Measurements from ENCODE around the gene BCAS1.

The BCAS1 gene

DNA sequence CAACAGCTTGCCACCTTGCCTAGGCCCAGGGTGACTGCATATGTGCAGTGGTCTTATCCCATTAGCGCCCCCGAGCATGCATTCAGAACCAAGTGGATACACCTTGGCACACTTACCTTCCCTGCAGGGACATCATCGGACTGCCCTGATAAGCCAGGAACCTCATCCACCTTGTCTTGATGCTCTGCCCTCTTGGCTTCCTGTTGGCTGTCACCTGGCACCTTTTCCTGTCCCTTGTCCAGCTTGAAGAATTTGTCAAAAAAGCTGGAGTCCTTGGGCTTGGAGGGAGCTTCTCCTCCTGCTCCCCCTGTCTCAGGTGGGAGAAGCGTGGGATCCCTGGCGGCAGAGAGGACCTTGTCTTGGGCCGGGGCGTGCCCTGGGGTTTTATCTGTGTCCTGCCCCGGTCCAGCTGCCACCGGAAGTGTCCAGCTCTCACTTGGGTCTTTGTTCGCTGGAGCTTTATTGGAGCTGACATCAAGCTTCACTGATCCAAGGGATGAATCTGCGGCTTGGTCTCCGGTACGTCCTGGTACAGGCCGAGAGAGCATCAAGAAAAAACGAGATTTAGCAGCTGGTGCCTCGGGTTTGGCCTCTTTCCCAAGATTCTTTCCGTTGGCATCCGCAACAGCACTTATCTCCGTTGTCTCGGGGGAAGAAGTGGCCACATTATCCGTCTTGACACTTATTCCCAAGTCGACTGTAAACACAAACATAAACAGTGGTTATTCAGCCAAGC is 42.0 kb downstream of the BCAS1 start:
- H2AFZ ChIP-seq (ENCODE audit: low read depth, low read length): no peak overlapping the region
- H3K4me1 ChIP-seq (ENCODE audit: low read length): no peaks in the 10 kb centered on the region
- no peaks in the 10 kb centered on the region for H3K79me2 ChIP-seq (ENCODE audit: low read length)
- H3K36me3 ChIP-seq (replicated peaks; ENCODE audit: low read depth, low read length): no peaks in the 10 kb centered on the region
- no peak overlapping the region for H3K4me2 ChIP-seq (ENCODE audit: low read length)
- peaks cover 15% of the 10 kb centered on the region for H3K9me3 ChIP-seq (ENCODE audit: insufficient read depth, low read length)
- peaks cover 14% of the 10 kb centered on the region for H3K27me3 ChIP-seq (ENCODE audit: low read depth, low read length)
- H3K4me3 ChIP-seq (ENCODE audit: low read length): no peak overlapping the region
- no peak overlapping the region for H3K9ac ChIP-seq (ENCODE audit: low read length)
- H4K20me1 ChIP-seq (ENCODE audit: insufficient read depth, low read length): no peaks in the 10 kb centered on the region
- H3K27ac ChIP-seq (ENCODE audit: low read length): no peak overlapping the region
- TF ChIP-seq, protein P1, sequence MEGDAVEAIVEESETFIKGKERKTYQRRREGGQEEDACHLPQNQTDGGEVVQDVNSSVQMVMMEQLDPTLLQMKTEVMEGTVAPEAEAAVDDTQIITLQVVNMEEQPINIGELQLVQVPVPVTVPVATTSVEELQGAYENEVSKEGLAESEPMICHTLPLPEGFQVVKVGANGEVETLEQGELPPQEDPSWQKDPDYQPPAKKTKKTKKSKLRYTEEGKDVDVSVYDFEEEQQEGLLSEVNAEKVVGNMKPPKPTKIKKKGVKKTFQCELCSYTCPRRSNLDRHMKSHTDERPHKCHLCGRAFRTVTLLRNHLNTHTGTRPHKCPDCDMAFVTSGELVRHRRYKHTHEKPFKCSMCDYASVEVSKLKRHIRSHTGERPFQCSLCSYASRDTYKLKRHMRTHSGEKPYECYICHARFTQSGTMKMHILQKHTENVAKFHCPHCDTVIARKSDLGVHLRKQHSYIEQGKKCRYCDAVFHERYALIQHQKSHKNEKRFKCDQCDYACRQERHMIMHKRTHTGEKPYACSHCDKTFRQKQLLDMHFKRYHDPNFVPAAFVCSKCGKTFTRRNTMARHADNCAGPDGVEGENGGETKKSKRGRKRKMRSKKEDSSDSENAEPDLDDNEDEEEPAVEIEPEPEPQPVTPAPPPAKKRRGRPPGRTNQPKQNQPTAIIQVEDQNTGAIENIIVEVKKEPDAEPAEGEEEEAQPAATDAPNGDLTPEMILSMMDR (IDR thresholded peaks at IDR 0.05; ENCODE audit: low read depth, low read length): no peak
- TF ChIP-seq EZH2phosphoT487 (IDR thresholded peaks at IDR 0.05; ENCODE audit: low read depth): no peak

DNA sequence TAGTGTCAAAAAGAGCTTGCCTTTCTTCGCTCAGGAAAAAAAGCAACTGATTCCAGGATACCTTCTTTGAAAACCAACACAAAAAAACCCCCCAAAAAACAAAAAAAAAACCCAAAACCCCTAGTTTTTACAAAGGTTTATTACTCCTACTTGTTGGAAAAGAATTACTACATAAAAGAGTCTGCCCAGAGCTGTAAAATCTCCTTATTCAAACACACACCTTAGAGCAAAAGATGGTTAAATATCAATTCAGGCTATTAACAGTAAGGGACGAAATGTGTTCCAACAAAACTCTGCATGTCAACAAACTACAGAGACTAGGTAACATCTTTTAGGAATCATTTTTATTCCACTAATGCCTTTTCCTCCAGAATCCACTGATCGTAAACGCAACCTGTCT is 42.7 kb downstream of the BCAS1 start:
- Histone ChIP-seq H3K36me3 (replicated peaks; ENCODE audit: low read depth, low read length) (no peaks in the 10 kb centered on the region), H3K9ac (ENCODE audit: low read length) (no peak overlapping the region), H2AFZ (ENCODE audit: low read depth, low read length) (no peak overlapping the region), H3K27me3 (ENCODE audit: low read depth, low read length) (peaks cover 14% of the 10 kb centered on the region), H3K4me1 (ENCODE audit: low read length) (no peaks in the 10 kb centered on the region), H3K79me2 (ENCODE audit: low read length) (no peaks in the 10 kb centered on the region), H3K27ac (ENCODE audit: low read length) (no peak overlapping the region), H4K20me1 (ENCODE audit: insufficient read depth, low read length) (no peaks in the 10 kb centered on the region), H3K4me3 (ENCODE audit: low read length) (no peak overlapping the region), H3K9me3 (ENCODE audit: insufficient read depth, low read length) (peaks cover 13% of the 10 kb centered on the region), H3K4me2 (ENCODE audit: low read length) (no peak overlapping the region)
- TF ChIP-seq, protein P1 (IDR thresholded peaks at IDR 0.05; ENCODE audit: low read depth, low read length): no peak
- TF ChIP-seq EZH2phosphoT487 (IDR thresholded peaks at IDR 0.05; ENCODE audit: low read depth): no peak

DNA sequence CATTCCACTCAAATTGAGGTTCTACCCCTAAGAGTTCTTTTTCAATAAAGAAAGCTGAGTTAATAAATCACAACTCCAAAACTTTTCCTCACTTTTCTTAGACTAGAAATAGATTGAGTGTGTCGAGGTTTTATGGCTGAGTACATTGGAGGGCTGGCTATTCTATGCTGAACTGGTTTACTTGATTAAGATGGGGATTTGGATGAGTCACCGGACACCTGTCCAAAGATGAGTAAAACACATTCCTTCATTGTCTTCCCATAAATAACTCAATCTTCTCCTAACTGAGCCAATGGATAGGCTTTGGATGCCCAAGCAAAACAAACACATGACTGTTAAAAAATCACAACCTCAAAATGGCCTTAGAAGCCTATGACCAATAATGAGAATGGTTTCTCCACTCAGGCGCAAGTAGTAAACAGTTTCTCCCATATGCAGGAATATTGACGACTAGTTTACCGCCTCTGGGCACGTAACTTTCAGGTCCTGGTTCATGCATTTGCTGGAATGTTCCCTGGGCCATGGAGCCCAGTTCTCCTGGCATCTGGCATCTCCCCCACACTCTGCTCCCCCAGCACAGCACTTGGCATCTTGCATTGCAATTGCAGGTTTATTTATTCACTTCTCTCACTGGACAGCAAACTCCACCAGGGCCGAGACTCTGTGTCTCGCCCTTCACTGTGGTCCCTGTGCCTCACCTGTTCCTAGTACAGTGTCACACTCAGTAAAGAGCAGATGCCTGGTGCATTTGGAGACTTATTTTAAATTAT is 43.9 kb downstream of the BCAS1 start:
- Histone ChIP-seq H3K27ac (ENCODE audit: low read length) (no peak overlapping the region), H3K36me3 (replicated peaks; ENCODE audit: low read depth, low read length) (no peaks in the 10 kb centered on the region), H3K27me3 (ENCODE audit: low read depth, low read length) (peaks cover 14% of the 10 kb centered on the region), H3K9me3 (ENCODE audit: insufficient read depth, low read length) (peaks cover under 1% of the 10 kb centered on the region; the same call in 1 of the 2 replicates), H3K4me1 (ENCODE audit: low read length) (no peaks in the 10 kb centered on the region), H2AFZ (ENCODE audit: low read depth, low read length) (no peak overlapping the region), H3K79me2 (ENCODE audit: low read length) (no peaks in the 10 kb centered on the region), H3K9ac (ENCODE audit: low read length) (no peak overlapping the region), H3K4me3 (ENCODE audit: low read length) (no peak overlapping the region), H3K4me2 (ENCODE audit: low read length) (no peak overlapping the region), H4K20me1 (ENCODE audit: insufficient read depth, low read length) (no peaks in the 10 kb centered on the region)
- no peak for TF ChIP-seq EZH2phosphoT487 (IDR thresholded peaks at IDR 0.05; ENCODE audit: low read depth)
- TF ChIP-seq, protein P1 (IDR thresholded peaks at IDR 0.05; ENCODE audit: low read depth, low read length): no peak

DNA sequence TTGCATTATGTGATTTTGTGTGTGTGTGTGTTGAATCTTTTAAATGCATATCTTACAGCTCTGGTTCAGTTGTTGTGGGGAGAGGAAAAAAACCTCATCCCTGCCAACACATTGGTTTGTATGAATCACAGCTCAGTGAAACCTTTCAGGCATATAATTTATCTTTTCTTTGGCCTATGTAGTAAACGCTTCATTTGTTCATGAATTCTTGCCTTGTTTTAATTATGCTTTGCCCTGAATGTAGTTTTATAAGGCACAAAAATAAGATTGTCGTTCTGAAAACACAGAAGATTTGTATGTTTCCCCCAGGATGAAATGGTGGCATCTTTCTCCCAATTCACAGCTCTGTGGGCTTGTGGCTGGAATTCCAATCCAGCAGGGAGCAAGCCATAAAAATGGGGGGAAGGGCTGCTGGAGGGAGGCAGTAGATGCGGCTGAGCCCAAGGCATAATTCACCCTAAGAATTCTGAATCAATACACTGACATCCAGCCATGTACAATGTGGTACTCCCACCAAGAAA is 45.1 kb downstream of the BCAS1 start:
- Histone ChIP-seq H3K4me2 (ENCODE audit: low read length) (no peak overlapping the region), H3K27me3 (ENCODE audit: low read depth, low read length) (peaks cover 13% of the 10 kb centered on the region), H3K9me3 (ENCODE audit: insufficient read depth, low read length) (no peaks in the 10 kb centered on the region; the same call in 1 of the 2 replicates), H3K4me3 (ENCODE audit: low read length) (no peak overlapping the region), H3K27ac (ENCODE audit: low read length) (no peak overlapping the region), H2AFZ (ENCODE audit: low read depth, low read length) (no peak overlapping the region), H3K79me2 (ENCODE audit: low read length) (no peaks in the 10 kb centered on the region), H3K9ac (ENCODE audit: low read length) (no peak overlapping the region), H3K4me1 (ENCODE audit: low read length) (no peaks in the 10 kb centered on the region), H4K20me1 (ENCODE audit: insufficient read depth, low read length) (no peaks in the 10 kb centered on the region), H3K36me3 (replicated peaks; ENCODE audit: low read depth, low read length) (no peaks in the 10 kb centered on the region)
- TF ChIP-seq, protein P1 (IDR thresholded peaks at IDR 0.05; ENCODE audit: low read depth, low read length): no peak
- no peak for TF ChIP-seq EZH2phosphoT487 (IDR thresholded peaks at IDR 0.05; ENCODE audit: low read depth)

All from OCI-LY3 (cell line).